Esophagus squamous epithelium (tissue), 4 donors: ENCODE data around the gene CTSA.

Source experiments
- POLR2A ChIP-seq, 4 donors: fragments of 450-650 bp; IDR thresholded peaks; one replicate each; pipeline ENCODE4 v1.6.1; 2017; ENCODE audit warnings: antibody characterized with exemption in 4 of 4, mild to moderate bottlenecking in 4 of 4, moderate library complexity in 3 of 4
- TF ChIP-seq, protein P1 (sequence below), 6 experiments: fragments of 450-650 bp in 4 of 6; fragments of 200-600 bp in 2 of 6; sonication (generic) in 2 of 6; IDR thresholded peaks; one replicate each; pipeline ENCODE4 v1.5.1; 2016 to 2019; ENCODE audit warnings: antibody characterized with exemption in 6 of 6, mild to moderate bottlenecking in 4 of 6, moderate library complexity in 4 of 6

DNA sequence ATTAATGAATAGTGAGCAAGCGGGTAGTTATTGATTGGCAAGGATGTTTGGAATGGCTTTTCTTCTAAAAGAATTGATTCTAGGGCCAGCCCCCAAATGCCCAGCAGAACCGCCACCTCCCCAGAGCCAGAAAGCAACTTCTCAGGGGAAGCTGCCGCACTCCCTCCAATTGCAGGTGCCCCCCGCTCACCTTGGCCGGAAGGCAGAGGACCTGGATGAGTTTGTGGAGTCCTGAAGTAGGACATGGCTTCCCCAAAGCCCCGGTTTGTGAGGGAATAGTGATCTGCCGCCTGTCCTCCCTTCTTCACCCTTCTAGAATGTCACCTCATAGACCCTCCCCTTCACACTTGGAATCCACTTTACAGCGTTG, 3.8 kb upstream of the CTSA start, which contains the start of gene SPATA25:
- TF ChIP-seq, protein P1, sequence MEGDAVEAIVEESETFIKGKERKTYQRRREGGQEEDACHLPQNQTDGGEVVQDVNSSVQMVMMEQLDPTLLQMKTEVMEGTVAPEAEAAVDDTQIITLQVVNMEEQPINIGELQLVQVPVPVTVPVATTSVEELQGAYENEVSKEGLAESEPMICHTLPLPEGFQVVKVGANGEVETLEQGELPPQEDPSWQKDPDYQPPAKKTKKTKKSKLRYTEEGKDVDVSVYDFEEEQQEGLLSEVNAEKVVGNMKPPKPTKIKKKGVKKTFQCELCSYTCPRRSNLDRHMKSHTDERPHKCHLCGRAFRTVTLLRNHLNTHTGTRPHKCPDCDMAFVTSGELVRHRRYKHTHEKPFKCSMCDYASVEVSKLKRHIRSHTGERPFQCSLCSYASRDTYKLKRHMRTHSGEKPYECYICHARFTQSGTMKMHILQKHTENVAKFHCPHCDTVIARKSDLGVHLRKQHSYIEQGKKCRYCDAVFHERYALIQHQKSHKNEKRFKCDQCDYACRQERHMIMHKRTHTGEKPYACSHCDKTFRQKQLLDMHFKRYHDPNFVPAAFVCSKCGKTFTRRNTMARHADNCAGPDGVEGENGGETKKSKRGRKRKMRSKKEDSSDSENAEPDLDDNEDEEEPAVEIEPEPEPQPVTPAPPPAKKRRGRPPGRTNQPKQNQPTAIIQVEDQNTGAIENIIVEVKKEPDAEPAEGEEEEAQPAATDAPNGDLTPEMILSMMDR (IDR thresholded peaks at IDR 0.05), result no peak
- no peak for TF ChIP-seq POLR2A (IDR thresholded peaks at IDR 0.05)
